Right lung (tissue), 10 donors: ENCODE results near the gene PARS2. TPM values are rescaled to one million over a fixed set of nuclear protein-coding genes. Genes with fewer than 3 reads are reported as not detected.

Experiments
- DNase-seq, 2 donors: peaks; one replicate each; pipeline ENCODE4 v3.0.0-alpha.2; 2013
- long read RNA-seq, 8 donors: transcript quantifications; one replicate each; lab custom pipeline, GENCODE V29; 2026
- polyA plus RNA-seq, 5 donors: library from polyadenylated mRNA; unstranded; fragments of 120-200 nt; gene quantifications; one replicate each; pipeline versions ENCODE4 v1.2.1 to v1.2.3, GENCODE V29; 2013; ENCODE audit warnings: inconsistent platforms in 1 of 5, low replicate concordance in 1 of 5; ENCODE audit not compliant: insufficient read length in 5 of 5, insufficient read depth in 1 of 5

Gene PARS2
- polyA plus RNA-seq, result 1 to 10 TPM; 4.9 to 6.0 (median 5.4) TPM
- long read RNA-seq, donor 1, partial matches to known transcripts, result 0 of 3 reads
- long read RNA-seq, donor 1, other reads (novel, unspliced or antisense), result 0 of 3 reads
- long read RNA-seq, donor 2, partial matches to known transcripts, result 0 of 3 reads
- long read RNA-seq, donor 2, other reads (novel, unspliced or antisense), result 0 of 3 reads
- long read RNA-seq, donor 3, transcript PARS2-201 (2 exons, 2,347 nt), result major isoform, 5 of 5 reads
- long read RNA-seq, donor 3, partial matches to known transcripts, result 0 of 5 reads
- long read RNA-seq, donor 3, other reads (novel, unspliced or antisense), result 0 of 5 reads
- long read RNA-seq, donor 4, transcript PARS2-201 (2 exons, 2,347 nt), result major isoform, 5 of 5 reads
- long read RNA-seq, donor 4, partial matches to known transcripts, result 0 of 5 reads
- long read RNA-seq, donor 4, other reads (novel, unspliced or antisense), result 0 of 5 reads
- long read RNA-seq, donor 5, partial matches to known transcripts, result 0 of 2 reads
- long read RNA-seq, donor 5, other reads (novel, unspliced or antisense), result 0 of 2 reads
- long read RNA-seq, donor 6, partial matches to known transcripts, result 0 of 3 reads
- long read RNA-seq, donor 6, other reads (novel, unspliced or antisense), result 0 of 3 reads
- long read RNA-seq, donor 7, transcript PARS2-201 (2 exons, 2,347 nt), result major isoform, 5 of 5 reads
- long read RNA-seq, donor 7, partial matches to known transcripts, result 0 of 5 reads
- long read RNA-seq, donor 7, other reads (novel, unspliced or antisense), result 0 of 5 reads
- long read RNA-seq, donor 8, partial matches to known transcripts, result 0 of 3 reads
- long read RNA-seq, donor 8, other reads (novel, unspliced or antisense), result 0 of 3 reads

DNA sequence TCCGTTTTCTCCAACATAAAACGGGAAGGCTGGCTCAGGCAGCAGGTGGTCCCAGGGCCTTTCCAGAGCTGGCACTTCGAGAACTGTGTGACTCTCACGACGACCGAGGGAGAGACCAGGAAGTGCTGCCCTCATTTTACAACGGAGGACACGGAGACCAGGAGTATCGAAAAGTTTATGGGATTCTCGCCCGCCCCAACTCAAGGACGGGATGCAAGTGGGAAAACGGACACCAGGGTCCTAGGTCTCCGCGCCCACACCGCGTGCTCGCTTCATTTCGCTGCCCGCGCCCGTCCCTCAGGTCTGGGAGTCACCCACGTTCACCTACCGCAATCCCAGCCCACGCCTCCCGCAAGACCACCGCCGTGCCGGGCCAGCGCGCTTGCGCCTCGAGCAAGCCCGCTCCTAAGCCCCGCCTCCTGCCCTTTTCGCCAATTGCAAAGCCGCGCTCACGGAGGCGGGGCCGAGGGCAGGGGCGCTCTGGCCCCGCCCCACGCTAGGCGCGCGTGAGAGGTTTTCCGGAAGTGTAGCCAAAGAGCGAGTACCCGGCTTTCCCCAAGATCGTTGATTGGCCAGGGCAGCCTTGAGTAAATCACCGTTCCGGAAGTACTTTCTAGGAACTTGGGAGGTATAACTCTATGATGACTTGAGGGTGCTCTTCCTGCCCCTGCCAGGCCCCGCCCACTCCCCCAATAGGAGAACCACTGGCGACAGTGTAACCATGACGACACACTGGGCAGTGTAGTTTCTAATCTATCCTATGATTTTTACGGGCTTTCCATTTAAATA, at the start of gene PARS2:
TSS of gene PARS2 (minus strand) at position 391 of the 789 bp plus-strand sequence. CDS start 5,362 bp downstream, outside the sequence.
- peak; percentile 99 to 100 for DNase-seq

- no peak for DNase-seq
Observed at GRCh38 chr1:54814126-54814498, 49.8 kb upstream of the PARS2 start.

GRCh38 chr1:54813485-54814125, 49.3 kb upstream of the PARS2 start:
- no peak for DNase-seq

DNA sequence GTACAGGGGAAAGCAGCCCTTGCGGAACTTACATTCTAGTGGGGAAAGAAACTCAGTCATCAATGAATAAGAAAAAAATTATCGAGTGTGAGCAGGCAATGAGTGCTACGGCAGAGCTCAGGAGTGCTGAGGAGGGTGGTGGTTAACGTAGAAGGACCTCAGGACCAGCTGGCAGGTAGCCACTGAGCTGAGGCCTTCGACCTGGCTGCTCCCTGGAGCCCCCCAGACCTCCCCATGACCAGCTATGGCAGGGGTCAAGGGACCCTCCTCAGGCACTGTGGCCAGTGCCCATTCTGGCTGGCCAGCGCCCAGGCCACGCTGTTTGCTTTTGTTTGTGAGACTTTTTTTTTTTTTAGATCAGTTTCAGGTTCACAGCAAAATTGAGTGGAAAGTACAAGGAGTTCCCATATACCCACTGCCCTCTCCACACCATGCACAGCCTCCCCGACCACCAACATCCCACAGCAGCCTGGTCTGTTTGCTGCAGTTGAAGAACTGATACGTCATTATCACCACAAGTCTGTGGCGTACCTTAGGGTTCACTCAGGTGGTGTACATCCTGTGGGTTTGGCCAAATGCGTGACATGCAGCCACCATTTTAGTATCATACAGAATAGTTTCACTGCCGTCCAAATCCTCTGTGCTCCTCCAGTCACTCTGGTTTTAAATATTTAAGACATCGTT, 48.6 kb upstream of the PARS2 start:
- DNase-seq, result no peak

GRCh38 chr1:54811739-54812655, 47.7 kb upstream of the PARS2 start:
- DNase-seq, result no peak

GRCh38 chr1:54811066-54811465, 46.7 kb upstream of the PARS2 start:
- DNase-seq, result no peak

- DNase-seq, result peak; percentile 42 to 56
Observed at GRCh38 chr1:54810153-54810942, 46.0 kb upstream of the PARS2 start.

DNA sequence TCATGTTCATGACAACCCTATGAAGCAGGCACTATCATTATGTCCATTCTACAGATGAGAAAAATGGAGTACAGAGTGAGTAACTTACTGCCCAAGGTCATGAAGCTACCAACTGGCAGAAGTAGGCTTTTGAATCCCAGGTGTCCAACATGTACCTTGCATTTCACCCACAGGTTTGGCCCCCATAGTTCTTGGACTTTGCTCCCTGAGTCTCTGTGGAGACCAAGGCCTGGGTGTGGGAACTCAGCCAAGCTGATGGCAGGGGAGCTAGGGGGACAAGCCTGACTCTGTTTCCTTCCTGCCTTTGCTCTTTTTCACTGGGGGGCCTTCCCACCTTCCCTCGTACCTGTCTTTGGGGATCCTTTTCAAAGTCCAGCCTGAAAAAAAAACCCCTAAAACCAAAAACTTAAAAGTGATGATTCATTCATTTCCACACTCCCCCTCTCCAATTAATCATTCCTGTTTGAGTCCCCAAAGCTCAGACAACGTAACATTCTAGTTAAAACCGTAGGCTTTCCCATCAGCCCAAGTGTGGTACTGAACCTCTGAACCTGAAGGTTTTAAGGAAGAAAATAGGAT, 45.3 kb upstream of the PARS2 start:
- DNase-seq, result no peak

DNA sequence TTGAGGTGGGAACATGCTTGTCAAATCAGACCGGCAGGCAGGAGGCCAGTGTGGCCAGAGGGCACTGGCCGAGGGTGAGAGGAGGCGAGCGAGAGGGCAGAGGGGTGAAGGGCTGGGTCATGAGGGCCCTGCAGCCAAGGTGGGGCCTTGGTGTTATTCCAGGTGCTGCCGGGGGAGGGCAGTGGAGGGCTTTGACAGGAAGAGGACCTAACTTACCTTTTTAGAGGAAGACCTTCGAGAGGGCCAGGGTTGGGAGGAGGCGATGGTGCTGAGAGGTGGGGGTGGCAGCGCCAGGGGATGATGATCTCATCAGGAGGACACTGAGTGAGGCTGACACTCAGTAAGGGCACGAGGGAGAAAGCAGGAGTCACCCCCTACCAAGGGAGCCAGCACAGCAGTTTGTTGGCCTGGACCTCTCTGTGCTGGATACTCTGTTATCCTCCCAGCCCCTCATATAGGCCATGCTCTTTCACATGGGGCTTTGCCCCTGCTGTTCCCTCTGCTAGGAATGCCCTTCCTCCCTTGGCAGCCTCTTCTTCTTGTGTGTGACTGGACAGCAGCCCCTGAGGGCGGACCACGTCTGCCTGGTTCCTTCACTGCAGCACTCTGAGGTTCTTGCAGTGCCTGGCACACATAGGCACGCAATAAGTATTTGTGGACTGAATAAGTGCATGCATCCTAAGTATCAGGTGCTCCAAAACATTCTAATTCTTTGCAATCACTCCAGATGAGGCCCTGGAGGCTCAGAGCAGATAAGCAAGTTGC, 44.3 kb upstream of the PARS2 start:
- DNase-seq, result no peak

DNA sequence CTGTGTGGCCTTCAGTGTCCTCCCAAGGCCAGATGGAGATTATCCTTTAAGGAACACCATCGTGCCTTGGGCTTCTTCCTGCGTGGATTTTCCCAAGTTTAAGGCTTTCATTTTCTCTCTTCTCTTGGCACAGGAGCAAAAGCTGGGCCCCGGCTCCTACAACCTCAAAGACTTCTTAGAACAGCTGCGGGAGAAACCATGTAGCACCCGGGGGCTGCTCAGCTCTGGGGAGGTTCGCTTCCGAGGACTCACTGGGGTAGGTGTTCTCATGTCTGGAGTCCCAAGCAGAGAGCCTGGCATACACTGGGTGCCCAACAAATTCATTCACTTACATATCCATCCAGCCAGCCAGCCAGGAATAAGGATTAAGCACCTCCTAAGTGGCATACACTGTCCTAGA, 43.4 kb upstream of the PARS2 start:
- no peak for DNase-seq

GRCh38 chr1:54806931-54807611, 42.7 kb upstream of the PARS2 start:
- DNase-seq, result no peak

GRCh38 chr1:54805981-54806381, 41.7 kb upstream of the PARS2 start:
- DNase-seq, result no peak

- no peak for DNase-seq
Observed at GRCh38 chr1:54805466-54805865, 41.1 kb upstream of the PARS2 start.

- no peak for DNase-seq
Observed at GRCh38 chr1:54804471-54805132, 40.3 kb upstream of the PARS2 start.

- DNase-seq, result no peak
Observed at GRCh38 chr1:54803761-54804470, 39.6 kb upstream of the PARS2 start.
